GM12801 (cell line): ENCODE measurements around the gene ZNF211.

Experiments
- CTCF ChIP-seq: IDR thresholded peaks from one replicate; pipeline ENCODE4 v1.5.1; 2011; ENCODE audit warnings: control low read depth; ENCODE audit not compliant: insufficient read length; ENCODE audit errors: extremely low read depth

The ZNF211 gene

GRCh38 chr19:57611113-57611512, 21.9 kb upstream of the ZNF211 start:
- TF ChIP-seq CTCF, result no peak

GRCh38 chr19:57613941-57614743, 18.8 kb upstream of the ZNF211 start, which contains the start of gene ZNF134:
ZNF134 (plus strand) TSS chr19:57614242; CDS start chr19:57619469, 5,227 bp downstream.
- TF ChIP-seq CTCF, result no peak

GRCh38 chr19:57615346-57615745, 17.6 kb upstream of the ZNF211 start:
- TF ChIP-seq CTCF, result no peak

GRCh38 chr19:57620673-57621348, 12.2 kb upstream of the ZNF211 start:
- TF ChIP-seq CTCF, result no peak

GRCh38 chr19:57623091-57623490, 9.9 kb upstream of the ZNF211 start:
- TF ChIP-seq CTCF, result no peak

GRCh38 chr19:57633832-57634131, 814 bp downstream of the ZNF211 start:
- no peak for TF ChIP-seq CTCF

- TF ChIP-seq CTCF, result no peak
These were observed 4.4 kb downstream of the ZNF211 start for GRCh38 chr19:57637379-57637778.
